GM12875 (cell line): ENCODE results near the gene ZFYVE28.

ENCODE experiments used
- H3K4me3 ChIP-seq: one replicate; pipeline ENCODE4 v1.5.1; 2011; ENCODE audit warnings: low read depth, low read length, control low read depth
- TF ChIP-seq, protein P1 (sequence below): IDR thresholded peaks from 2 replicates; pipeline ENCODE4 v1.5.1; 2011; ENCODE audit warnings: low read depth, mild to moderate bottlenecking, control low read depth, inconsistent platforms, low read length, moderate library complexity, borderline replicate concordance; ENCODE audit not compliant: insufficient read depth

ZFYVE28 gene

DNA sequence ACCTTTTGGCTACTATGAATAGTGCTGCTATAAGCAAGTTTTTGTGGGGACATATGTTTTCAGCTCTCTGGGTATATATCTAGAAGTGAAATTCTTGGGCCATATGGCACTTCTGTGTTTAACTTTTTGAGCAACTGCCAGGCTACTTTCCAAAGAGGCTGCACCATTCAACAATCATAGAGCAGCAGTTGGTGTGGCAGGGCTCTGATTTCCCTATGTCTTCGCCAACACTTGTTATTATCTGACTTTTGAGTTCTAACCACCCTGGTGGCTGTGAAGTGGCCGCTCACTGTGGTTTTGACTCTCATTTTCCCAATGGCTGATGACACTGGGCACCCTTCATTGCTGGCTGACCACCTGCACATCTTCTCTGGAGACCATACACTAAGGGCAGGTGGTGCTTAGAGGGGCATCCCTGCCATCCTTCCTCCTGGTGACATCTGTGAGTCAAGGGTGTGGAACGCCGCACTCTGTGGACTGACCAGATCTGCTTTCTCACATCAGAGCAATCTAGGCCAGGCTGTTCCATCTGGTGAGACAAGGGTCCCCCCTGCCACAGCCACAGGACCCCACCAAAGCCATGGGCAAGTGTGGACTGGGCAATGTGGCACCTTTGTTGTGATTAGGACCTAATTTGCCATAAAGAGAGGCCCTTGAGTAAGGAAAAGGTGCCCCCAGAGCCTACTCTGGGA, 49.6 kb downstream of the ZFYVE28 start:
- no peak overlapping the region for H3K4me3 ChIP-seq
- TF ChIP-seq, protein P1, sequence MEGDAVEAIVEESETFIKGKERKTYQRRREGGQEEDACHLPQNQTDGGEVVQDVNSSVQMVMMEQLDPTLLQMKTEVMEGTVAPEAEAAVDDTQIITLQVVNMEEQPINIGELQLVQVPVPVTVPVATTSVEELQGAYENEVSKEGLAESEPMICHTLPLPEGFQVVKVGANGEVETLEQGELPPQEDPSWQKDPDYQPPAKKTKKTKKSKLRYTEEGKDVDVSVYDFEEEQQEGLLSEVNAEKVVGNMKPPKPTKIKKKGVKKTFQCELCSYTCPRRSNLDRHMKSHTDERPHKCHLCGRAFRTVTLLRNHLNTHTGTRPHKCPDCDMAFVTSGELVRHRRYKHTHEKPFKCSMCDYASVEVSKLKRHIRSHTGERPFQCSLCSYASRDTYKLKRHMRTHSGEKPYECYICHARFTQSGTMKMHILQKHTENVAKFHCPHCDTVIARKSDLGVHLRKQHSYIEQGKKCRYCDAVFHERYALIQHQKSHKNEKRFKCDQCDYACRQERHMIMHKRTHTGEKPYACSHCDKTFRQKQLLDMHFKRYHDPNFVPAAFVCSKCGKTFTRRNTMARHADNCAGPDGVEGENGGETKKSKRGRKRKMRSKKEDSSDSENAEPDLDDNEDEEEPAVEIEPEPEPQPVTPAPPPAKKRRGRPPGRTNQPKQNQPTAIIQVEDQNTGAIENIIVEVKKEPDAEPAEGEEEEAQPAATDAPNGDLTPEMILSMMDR = no peak

DNA sequence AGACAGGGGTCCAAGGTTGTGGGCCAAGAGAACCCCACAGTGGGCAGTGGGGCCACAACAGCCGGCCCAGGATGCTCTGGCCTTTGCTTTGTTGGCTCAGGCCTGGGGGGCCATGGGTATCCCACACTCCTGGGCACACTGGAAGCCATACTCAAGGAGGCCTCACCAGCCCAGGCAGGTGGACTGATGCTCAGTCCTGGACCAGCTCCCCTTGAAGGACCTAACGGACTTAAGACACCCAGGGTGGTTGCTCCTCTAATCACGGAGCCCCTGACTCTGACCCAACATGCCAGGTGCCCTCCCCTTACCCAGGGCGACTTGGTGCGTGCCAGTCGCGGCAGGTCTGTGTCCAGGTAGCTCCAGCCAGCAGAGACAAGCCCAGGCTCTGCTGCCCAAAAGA, 50.8 kb downstream of the ZFYVE28 start:
- no peak overlapping the region for H3K4me3 ChIP-seq
- TF ChIP-seq, protein P1 = no peak

DNA sequence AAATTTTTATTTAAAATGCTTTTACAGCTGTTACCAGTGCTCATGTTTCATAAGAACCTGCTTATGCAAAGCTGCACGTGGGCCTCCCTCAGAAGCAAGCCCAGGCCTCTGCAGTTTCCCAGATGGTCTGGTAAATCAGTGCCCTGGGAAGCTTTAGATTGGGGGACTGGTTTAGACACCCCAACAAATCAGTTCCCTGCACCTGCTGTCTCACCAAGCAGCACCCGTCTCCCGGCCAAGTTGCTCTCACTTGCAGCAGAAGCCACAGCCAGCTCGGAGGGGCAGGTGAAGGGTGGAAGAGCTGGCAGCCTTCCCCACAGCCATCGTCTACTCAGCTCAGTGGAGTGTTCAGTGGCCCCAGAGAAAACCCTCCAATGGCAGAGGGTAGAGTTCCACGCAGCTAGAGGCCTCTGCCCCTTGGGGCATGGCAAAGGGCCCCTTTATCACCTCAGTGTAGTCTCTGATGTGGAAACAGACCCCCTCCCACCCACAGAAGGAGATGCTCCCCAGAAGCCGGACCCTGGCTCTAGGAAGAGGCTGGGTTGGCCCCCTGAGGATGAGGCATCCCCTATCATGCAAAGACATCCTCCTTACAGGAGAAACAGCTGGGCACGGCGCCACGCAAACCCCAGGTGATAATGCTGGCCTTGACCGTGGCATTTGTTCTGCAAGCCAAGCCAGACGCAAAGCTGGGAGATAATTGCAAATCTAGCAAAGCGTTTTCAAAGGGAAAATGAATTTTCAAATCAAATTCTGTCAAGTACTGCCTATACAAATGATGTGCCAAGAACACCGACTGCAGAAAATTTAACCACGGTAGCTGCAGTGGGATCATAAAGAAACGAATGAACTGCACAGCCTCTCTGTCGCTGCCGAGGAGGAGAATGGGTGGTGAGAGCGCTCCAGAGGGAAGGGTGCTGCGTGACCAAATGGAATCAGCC, 51.9 kb downstream of the ZFYVE28 start:
- H3K4me3 ChIP-seq = no peak overlapping the region
- TF ChIP-seq, protein P1 = no peak

DNA sequence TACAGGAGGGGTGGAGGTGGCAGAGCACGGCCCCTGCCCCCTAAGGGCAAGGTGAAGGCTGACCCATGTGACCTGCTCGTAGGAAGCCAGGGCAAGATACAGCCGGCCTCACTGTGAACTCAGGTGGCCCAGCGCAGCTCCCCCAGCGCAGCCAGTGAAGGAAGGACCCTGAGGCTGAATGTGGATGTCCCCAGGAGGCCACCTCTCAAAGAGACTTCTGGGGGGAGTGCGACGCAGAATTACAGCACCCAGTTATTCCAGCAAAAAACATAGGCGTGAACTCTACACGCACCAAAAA, 52.6 kb downstream of the ZFYVE28 start:
- TF ChIP-seq, protein P1 = no peak
- no peak overlapping the region for H3K4me3 ChIP-seq

DNA sequence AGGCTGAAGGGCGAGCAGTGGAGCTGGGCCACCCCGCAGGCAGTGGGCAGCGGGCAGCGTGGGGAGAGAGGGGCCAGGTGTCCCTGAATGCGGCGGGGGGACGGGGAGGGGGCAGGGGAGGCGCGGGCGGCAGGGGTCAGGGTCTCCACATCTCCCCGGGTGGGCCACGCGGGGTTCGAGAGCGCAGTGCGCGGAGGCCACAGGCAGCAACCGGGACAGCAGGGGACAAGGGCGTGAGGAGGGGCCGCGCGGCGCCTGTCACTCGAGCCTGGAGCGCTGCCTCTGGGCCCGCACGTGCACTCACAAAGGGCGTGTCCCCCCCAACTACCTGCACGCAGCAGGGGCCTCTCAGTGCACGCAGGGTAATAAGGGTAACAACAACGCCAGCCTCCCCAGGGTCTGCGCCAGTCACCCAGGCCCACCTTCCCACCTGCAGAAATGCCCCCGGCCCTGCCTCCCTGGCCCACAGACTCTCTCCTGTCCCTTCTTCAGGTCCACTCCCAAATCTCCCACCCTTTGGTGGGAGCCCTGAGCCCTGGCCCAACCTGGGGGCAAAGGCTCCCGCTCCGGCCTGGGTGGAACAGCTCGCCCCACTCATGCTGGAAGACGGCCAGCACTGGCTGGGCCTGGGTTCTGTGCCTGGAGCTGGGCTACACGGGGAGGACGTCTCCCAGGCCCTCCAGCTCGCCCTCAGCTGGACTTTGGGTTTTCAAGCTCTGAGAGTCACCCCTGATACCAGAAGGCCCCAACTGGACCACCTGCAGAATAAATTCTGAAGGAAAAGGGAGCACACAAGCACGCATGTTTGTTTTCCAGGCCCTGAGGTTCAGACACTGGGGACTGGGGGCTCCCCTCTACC, 53.2 kb downstream of the ZFYVE28 start:
- TF ChIP-seq, protein P1 = no peak
- H3K4me3 ChIP-seq = no peak overlapping the region

DNA sequence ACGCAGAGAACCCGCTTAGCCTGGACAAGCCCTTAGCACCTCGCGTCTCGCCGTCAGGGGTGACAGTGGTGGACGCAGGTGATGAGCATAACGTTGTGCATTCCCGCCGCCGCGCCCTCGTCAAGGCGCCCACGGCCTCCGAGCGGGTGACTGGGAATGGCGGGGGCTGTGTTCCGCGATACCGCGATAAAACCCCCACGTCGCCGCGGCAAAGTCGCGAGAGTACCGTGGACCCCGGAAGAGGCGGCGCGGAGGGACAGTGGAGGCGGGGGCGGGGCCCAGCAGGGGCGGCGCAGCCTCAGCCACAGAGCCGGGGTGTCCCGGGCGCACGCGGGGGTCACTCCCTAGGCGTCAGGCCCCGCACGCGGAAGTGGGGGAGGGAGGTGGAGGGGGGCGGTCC, 53.8 kb downstream of the ZFYVE28 start:
- H3K4me3 ChIP-seq = peak overlapping the region; percentile 31
- TF ChIP-seq, protein P1 = no peak
